HG03432 (cell line): ENCODE measurements around the gene TAMALIN.

Experiments used
- ATAC-seq: cut with Tn5 transposase; IDR thresholded peaks from one replicate; pipeline ENCODE4 v1.9.1; 2021; ENCODE audit warnings: mild to moderate bottlenecking, moderate library complexity; ENCODE audit not compliant: unreplicated experiment

TAMALIN gene

DNA sequence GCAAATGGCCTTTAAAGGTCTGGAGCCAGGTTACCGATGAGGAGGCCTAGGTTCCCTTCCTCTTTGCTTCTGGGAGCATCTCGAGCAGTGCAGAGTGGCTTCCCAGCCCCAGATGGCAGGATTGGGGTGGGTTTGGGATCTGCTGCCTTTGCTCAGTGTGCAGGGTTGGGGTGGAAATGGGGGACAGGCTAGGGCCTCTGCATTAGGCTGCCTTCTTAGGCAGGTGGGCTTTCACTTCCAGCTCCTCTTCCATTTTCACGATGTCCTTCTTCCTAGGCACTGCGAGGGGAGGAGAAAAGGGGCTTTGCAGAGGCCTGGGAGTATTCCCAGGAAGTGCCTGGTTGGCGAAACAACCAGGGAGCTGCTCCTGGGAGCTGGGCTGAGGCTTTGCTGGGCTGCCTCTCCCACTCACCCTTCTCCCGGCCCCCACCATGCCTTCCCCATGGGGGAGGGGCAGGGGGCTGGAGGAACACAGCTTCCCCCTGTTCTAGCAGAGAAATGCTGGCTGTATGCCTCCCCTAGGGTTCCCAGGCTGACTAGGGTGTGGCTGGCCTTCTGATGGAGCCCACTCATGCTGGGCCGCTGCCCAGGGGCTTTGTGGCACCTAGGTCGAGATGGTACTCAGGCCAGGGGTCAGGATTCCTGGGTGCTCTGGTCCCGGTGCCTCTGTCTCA, 46.9 kb downstream of the TAMALIN start:
- ATAC-seq: no peak

DNA sequence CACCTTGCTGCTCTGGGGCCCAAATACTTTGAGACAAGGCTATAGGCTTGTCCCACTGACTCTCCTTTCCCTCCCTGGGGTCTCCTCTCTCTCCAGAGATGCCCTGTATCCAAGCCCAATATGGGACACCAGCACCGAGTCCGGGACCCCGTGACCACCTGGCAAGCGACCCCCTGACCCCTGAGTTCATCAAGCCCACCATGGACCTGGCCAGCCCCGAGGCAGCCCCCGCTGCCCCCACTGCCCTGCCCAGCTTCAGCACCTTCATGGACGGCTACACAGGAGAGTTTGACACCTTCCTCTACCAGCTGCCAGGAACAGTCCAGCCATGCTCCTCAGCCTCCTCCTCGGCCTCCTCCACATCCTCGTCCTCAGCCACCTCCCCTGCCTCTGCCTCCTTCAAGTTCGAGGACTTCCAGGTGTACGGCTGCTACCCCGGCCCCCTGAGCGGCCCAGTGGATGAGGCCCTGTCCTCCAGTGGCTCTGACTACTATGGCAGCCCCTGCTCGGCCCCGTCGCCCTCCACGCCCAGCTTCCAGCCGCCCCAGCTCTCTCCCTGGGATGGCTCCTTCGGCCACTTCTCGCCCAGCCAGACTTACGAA, 47.6 kb downstream of the TAMALIN start:
- ATAC-seq: no peak

DNA sequence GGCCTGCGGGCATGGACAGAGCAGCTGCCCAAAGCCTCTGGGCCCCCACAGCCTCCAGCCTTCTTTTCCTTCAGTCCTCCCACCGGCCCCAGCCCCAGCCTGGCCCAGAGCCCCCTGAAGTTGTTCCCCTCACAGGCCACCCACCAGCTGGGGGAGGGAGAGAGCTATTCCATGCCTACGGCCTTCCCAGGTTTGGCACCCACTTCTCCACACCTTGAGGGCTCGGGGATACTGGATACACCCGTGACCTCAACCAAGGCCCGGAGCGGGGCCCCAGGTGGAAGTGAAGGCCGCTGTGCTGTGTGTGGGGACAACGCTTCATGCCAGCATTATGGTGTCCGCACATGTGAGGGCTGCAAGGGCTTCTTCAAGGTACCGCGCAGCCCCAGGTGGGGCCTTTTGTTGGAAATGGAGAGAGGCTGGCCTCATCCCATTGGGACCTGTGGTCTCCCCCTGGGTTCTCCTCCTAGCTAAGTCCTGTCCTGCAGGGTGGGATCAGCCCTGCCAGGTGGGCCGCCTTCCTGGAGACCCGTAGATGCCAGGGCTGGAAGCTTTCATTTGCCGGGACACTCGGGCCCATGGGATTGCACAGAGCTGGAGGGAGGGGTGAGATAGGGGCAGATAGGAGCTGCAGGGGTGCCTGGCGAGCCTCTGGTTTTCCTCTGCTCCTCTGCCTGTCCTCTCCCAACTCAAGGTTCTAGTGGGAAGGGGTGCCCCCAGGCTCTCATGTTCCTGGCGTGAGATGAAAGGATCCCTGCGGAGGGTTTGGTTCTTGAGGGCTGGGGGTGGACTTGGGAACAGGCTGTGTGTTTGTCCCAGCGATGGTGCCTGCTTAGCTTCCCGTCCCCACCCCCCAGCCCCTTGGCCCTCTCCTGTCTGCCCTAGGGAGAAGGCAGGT, 48.3 kb downstream of the TAMALIN start:
- no peak for ATAC-seq

DNA sequence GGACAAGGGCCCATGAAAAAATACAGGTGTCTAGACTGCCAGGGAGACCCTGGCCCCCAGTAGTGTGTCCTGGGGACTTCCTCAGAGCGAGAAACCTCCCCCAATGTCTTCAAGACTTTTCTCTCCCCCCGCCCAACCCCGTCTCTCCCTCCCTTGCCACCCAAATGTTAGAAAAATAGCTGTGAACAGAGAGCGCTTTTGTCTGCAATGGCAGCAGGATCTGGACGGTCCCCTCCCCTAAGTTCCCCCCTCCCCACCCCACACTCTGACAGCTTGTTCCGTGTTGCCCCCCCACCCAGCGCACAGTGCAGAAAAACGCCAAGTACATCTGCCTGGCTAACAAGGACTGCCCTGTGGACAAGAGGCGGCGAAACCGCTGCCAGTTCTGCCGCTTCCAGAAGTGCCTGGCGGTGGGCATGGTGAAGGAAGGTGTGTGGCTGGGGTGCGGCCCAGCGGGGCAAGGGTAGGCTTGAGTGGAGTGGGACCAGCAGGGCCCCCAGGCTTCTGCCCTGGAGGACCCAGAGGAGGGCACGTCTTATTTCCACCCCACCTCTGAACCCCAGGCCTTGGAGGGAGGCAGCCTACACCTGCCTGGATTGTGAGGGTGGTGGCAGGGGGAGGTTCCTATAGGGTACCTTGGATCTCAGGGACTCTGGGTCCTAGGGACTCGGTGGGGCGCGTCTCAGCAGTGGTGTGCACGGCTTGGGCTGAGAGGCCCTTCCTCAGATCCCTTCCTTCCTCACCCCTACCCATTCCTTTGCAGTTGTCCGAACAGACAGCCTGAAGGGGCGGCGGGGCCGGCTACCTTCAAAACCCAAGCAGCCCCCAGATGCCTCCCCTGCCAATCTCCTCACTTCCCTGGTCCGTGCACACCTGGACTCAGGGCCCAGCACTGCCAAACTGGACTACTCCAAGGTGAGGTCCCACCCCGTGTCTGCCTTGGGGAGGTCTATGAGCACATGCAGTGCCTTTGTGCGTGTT, 49.3 kb downstream of the TAMALIN start:
- no peak for ATAC-seq

DNA sequence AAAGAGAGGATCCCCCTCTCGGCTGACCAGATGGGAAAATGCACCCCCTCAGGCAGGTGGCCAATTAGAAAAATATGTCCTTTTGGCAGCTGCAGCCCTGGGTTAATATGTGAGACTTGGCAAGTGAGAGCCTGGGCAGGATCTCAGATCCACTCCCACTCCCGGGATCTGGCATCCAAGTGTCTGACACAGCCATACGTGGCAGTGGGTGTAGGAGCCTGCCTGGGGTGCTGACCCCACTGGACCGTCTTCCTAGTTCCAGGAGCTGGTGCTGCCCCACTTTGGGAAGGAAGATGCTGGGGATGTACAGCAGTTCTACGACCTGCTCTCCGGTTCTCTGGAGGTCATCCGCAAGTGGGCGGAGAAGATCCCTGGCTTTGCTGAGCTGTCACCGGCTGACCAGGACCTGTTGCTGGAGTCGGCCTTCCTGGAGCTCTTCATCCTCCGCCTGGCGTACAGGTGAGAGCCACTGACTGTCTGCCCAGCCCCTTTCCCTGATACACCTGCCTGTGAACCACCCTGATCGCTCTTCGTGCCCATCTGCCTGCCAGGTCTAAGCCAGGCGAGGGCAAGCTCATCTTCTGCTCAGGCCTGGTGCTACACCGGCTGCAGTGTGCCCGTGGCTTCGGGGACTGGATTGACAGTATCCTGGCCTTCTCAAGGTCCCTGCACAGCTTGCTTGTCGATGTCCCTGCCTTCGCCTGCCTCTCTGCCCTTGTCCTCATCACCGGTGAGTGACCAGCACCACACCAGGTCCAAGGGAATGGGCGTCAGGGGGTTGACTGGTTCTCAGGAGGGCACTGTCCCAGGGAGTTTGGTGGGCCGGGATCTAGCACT, 50.3 kb downstream of the TAMALIN start:
- ATAC-seq: no peak

DNA sequence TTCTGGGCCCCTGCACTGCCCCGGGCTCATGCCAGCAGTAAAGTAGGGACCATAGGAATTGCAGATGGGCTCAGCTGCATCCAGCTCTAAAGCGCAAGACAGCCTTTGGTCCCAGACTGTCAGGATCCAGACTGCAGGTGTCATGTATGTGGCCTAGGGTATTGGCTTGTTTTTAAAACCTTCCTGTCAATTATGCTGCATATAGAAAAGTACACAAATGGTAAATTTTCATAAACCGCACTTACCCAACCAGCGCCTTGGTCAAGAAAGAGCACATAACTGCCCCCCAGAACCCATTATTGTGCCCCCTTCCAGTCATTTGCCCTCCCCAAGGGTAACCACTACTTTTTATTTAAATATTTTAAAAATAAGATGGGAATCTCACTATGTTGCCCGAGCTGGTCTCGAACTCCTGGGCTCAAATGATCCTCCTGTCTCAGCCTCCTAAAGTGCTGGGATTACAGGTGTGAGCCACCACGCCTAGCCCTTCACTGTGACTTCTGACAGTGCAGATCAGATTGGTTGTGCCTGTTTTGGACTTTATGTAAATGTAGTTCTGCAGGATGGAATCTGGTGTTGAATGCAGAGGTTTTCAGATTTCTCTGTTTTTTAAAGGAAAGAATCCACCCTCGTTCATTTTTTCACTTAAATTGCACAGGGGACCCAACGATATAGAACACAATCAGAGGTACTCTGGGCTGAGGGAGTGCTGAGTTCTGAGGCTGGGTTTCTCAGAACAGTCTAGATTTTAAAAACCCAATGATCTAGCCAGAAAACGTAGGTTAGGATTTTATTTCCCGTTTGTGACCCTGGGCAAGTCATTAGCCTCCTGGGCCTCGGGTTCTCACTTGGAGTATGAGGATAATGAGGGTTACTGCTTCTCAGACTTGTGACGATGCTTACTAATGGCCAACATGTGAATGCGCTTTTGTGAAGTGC, 51.2 kb downstream of the TAMALIN start:
- ATAC-seq: no peak

DNA sequence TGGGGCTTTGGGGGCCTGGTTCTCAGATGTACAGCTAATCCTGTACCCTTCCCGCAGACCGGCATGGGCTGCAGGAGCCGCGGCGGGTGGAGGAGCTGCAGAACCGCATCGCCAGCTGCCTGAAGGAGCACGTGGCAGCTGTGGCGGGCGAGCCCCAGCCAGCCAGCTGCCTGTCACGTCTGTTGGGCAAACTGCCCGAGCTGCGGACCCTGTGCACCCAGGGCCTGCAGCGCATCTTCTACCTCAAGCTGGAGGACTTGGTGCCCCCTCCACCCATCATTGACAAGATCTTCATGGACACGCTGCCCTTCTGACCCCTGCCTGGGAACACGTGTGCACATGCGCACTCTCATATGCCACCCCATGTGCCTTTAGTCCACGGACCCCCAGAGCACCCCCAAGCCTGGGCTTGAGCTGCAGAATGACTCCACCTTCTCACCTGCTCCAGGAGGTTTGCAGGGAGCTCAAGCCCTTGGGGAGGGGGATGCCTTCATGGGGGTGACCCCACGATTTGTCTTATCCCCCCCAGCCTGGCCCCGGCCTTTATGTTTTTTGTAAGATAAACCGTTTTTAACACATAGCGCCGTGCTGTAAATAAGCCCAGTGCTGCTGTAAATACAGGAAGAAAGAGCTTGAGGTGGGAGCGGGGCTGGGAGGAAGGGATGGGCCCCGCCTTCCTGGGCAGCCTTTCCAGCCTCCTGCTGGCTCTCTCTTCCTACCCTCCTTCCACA, 52.0 kb downstream of the TAMALIN start:
- ATAC-seq: no peak

DNA sequence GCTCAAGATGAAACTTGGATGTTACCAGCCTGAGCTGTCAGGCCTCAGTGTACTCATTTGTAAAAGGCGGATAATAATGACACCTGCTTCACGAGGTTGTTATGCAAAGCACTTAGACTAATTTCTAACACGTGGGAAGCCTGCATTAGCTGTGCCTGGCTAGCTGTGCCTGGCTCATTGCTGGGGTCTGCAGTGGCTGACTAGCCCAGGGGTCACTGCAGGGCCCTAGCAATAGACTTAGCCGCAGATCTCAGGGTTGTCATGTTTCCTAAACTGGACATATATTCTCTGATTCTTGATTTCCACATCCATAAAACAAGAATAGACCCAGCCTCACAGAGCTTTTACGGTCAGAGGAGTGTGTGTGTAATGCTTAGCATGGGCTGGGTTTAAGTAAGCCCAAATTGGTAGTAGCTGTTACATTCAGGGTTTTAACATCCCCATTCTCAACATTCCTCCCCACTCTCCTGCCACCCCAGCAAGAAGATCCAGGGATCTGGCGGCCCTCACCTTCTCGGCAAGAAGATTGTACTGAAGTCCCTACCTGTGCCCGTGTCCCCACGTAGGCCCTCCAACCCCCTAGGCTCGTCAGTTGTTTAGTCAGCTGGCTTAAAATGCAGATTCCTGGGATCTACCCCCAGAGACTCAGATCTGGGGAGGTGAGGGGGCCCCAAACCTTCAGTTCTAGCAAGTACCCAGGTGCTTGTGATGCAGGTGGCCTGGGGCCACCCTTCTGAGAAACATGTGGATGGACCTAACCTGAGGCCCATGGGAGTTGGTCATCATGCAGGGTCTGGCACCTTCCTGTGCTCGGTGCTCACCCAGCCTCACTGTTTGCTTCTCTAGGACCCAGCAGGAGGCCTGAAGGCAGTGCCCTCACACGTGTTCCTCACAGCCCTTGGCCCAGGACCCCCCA, 53.1 kb downstream of the TAMALIN start:
- no peak for ATAC-seq

DNA sequence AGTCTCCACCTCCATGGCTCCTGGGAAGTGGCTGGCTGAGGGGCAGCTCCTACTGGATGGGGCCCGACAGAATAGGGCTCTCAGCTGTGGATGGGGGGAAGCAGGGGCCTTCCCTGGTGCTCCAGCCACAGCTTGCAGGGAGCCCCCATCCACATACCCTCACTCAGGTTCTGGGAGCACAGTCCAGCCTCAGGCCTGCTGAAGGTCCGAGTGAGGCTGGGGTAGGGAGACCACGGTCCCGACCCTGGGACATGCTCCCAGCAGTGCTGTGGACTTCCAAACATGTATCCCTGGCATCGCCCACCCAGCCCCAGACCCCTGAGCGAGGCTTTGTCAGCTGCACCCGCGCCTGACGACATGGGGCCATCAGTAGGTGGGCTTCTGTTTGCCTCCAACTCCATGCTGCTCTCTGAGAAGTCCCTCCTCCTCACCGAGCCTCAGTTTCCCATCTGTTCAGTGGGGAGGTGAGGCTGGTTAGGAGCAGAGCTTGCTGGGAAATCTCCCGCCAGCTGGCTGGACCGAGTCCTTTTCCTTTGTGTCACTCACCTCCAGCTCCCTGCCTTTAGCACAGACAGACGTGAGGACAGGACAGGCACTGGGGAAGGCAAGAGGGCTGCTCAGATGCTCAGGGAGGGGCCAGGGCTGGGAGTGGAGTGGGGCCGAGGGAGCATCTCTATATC, 53.9 kb downstream of the TAMALIN start:
- no peak for ATAC-seq

DNA sequence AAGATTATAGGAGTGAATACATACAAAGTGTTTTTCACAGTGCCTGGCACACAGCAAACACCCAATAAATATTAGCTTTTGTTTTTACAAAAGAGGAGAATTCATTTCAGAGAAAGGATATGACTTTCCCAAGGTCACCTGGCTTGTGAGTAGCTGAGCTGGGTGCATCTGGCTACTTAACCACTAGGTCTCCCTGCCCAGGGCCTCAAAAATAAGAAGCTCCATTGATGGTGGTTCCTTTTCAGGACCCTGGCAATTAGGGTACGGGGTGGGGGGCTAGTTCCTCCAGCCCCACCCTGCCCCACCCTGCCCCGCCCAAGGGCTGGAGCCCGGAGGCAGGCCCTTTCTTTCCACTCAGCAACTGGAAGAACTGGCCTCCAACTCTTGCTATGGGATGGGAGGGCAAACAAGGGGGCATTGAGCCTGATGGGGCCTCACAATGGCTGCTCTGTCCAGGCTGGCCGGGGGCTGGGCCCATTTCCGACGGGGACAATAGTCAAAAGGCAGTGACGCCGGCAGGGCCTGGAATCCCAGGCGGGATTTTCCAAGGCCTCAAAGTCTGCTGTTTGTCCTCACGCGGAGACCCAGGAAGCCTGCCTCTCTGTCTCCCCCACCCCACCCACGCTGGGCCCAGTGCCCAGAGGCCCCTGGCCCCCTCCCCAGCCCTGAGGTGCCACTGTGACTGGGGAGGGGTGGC, 54.9 kb downstream of the TAMALIN start:
- ATAC-seq: no peak

DNA sequence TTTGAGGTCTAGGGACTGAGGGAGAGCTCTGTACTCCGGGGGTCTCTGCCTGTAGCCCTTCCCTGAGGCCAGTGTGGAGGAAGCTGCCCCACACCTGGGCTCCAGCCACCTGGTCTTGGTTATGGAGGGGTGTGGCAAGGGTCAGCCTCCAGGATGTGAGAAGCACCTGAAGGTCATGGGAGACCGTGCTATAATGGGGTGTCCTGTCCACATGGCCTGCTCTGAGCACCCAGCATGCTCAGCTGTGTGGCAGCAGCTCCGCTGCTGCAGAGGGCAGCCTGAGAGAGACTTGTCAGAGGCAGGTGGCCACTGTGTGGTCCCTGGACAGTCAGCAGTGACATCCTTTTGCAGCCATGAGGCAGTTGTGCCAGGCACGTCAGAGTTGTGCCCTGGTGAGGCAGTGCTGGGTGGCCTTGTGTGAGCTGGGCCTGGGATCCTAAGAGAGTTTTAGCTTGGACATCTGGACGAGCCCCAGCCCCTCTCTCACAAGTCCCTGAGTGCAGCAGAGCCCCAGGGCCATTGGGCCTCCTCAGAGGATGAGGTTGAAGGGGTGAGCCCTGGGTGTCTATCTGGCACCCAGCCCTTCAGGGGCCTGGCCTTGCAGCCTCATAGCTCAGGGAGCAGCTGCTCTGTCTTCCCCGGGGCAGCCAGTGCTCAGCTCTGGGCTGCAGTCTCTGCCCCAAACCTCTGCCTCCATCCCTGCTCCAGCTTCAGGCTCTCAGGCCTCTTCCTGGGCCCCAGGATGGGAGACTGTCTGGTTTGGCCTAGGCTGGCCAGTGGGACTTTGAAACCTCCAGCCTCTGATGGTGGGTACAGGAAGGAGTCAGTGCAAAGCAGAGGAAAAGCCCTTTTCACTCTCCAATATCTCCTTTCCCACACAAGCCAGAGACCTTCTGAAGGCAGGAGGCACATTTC, 55.7 kb downstream of the TAMALIN start:
- ATAC-seq: no peak

DNA sequence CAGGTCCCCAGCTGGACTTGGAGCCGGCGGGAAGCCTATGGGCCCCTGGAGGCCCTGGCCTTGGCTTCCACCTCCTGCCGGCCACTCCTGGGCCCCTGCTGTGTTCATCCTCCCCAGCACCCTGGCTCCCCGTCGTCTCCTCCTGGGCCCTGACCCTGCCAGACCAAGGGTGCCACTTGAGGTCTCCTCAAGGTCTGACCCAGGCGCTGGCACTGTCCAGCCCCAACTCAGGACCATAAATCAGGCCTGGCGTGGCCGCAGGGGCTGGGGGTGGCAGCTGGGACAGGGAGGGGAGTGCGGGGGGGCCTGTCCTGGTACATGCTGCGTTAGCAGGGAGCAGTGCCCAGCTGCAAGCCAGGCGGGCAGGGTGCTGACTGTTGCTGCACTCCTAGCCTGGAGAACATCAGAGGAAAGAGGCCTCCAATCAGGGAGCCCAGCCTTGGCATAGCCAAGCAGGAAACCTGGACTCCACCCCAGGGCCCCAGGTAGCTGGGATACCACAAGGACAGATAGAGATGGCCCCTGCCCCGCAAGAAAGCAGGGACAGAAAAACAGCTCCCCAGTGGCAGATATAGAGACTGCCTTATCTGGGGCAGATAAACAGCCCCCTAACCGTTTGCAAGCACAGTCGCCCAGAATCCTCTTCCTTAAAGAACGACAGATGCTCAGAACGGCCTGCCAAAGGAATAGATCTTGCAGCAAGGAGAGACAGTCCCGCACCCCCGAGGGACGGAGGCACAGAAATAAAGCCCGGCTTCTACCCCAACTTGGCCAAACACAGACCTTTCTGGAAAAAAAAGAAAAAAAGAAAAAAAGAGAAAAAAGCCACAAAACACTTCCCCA, 56.6 kb downstream of the TAMALIN start:
- ATAC-seq: no peak

DNA sequence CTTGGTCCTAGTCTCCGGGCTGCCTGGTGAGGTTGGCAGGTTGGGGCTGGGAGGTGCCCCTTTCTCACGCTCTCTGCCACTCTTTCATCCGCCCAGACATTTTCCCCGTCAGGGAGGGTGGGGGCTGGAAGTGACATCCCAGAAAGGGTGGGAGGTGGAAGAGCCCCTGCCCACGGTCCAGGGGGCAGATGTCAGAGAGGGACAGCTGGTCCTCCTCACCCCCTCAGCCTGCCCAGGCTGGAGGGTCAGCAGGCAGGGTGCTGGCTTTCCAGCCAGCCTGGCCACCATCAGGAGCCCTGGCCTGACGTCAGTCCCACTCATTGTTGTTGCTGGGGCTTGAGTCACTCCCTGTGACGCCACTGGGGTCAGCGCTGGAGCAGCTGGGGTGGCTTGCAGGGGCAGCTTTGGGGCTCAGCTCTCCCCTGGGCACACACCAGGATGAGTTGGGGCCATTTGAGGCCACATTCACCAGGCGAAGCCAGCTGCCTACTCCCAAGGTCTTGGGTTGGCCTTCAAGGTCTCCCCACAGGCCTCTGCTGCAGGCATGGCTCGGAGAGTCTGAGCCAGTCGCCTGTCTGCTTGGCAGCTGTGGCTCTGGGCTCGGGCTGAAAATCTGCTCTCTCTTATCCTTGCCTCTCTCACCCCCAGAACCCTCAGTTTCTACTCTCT, 57.4 kb downstream of the TAMALIN start:
- no peak for ATAC-seq
